Trophoblast cell (in vitro differentiated cells and primary cell): ENCODE measurements around the gene CIDEA.

Experiments used
- DNase-seq, 2 donors: peaks; one replicate each; pipeline ENCODE4 v3.0.0-alpha.2; 2016
- H2AFZ ChIP-seq: 2 replicates; pipeline ENCODE4 v1.6.1; 2013; ENCODE audit warnings: low read length, moderate library complexity, mild to moderate bottlenecking; ENCODE audit not compliant: insufficient read depth, poor library complexity
- H2AK5ac ChIP-seq: 2 replicates; pipeline ENCODE4 v1.6.1; 2013; ENCODE audit warnings: mild to moderate bottlenecking, low read length
- H2BK120ac ChIP-seq: 2 replicates; pipeline ENCODE4 v1.6.1; 2013; ENCODE audit warnings: low read length, mild to moderate bottlenecking, moderate library complexity; ENCODE audit not compliant: insufficient read depth, poor library complexity
- H2BK12ac ChIP-seq: 2 replicates; pipeline ENCODE4 v1.6.1; 2013; ENCODE audit warnings: mild to moderate bottlenecking, low read length, moderate library complexity
- H2BK5ac ChIP-seq: 2 replicates; pipeline ENCODE4 v1.6.1; 2013; ENCODE audit warnings: low read length, low read depth, moderate library complexity, mild to moderate bottlenecking; ENCODE audit not compliant: poor library complexity
- H3K14ac ChIP-seq: 2 replicates; pipeline ENCODE4 v1.6.1; 2013; ENCODE audit warnings: mild to moderate bottlenecking, low read length
- H3K18ac ChIP-seq: 2 replicates; pipeline ENCODE4 v1.6.1; 2013; ENCODE audit warnings: mild to moderate bottlenecking, low read length
- H3K23ac ChIP-seq: 2 replicates; pipeline ENCODE4 v1.6.1; 2013; ENCODE audit warnings: low read length
- H3K27ac ChIP-seq: 2 replicates; pipeline ENCODE4 v1.5.1; 2013; ENCODE audit warnings: low read depth, mild to moderate bottlenecking, inconsistent platforms, low read length, moderate library complexity
- H3K27me3 ChIP-seq: 2 replicates; pipeline ENCODE4 v1.6.1; 2013; ENCODE audit warnings: inconsistent platforms, mild to moderate bottlenecking, low read length, moderate library complexity; ENCODE audit not compliant: insufficient read depth
- H3K36me3 ChIP-seq, 2 experiments: 1 replicate in 1 of 2; 2 replicates in 1 of 2; pipeline ENCODE4 v1.6.1; 2013; ENCODE audit warnings: low read length in 2 of 2, mild to moderate bottlenecking in 2 of 2, moderate library complexity in 1 of 2; ENCODE audit not compliant: insufficient read depth in 2 of 2, control insufficient read depth in 1 of 2
- H3K4ac ChIP-seq: 2 replicates; pipeline ENCODE4 v1.6.1; 2013; ENCODE audit warnings: low read depth, mild to moderate bottlenecking, low read length, moderate library complexity
- H3K4me1 ChIP-seq, 2 experiments: 1 replicate in 1 of 2; 2 replicates in 1 of 2; pipeline ENCODE4 v1.6.1; 2013; ENCODE audit warnings: low read length in 2 of 2, mild to moderate bottlenecking in 2 of 2, moderate library complexity in 1 of 2; ENCODE audit not compliant: insufficient read depth in 2 of 2, control insufficient read depth in 1 of 2
- H3K4me2 ChIP-seq: 2 replicates; pipeline ENCODE4 v1.6.1; 2013; ENCODE audit warnings: inconsistent platforms, mild to moderate bottlenecking, low read length, moderate library complexity
- H3K4me3 ChIP-seq: 2 replicates; pipeline ENCODE4 v1.5.1; 2013; ENCODE audit warnings: mild to moderate bottlenecking, low read depth, low read length, inconsistent platforms
- H3K79me1 ChIP-seq: one replicate; pipeline ENCODE4 v1.6.1; 2013; ENCODE audit warnings: low read length
- H3K79me2 ChIP-seq: 2 replicates; pipeline ENCODE4 v1.6.1; 2013; ENCODE audit warnings: low read length, mild to moderate bottlenecking; ENCODE audit not compliant: control insufficient read depth, insufficient read depth, poor library complexity
- H3K9ac ChIP-seq: 2 replicates; pipeline ENCODE4 v1.6.1; 2013; ENCODE audit warnings: mild to moderate bottlenecking, low read length
- H3K9me3 ChIP-seq: 2 replicates; pipeline ENCODE4 v1.6.1; 2013; ENCODE audit warnings: low read depth, mild to moderate bottlenecking, control low read depth, inconsistent platforms, low read length; ENCODE audit not compliant: insufficient read depth
- H4K12ac ChIP-seq: 2 replicates; pipeline ENCODE4 v1.6.1; 2013; ENCODE audit warnings: low read depth, mild to moderate bottlenecking, low read length, moderate library complexity
- H4K8ac ChIP-seq: 2 replicates; pipeline ENCODE4 v1.6.1; 2013; ENCODE audit warnings: low read depth, mild to moderate bottlenecking, low read length, moderate library complexity
- H4K91ac ChIP-seq: one replicate; pipeline ENCODE4 v1.6.1; 2013; ENCODE audit warnings: low read depth, mild to moderate bottlenecking, low read length, moderate library complexity
- WGBS: extraction: QIAGEN DNeasy Blood & Tissue Kit; methylation state at CpG from one replicate; pipeline ENCODE4 v1.1.7; 2013; ENCODE audit warnings: missing lambda C conversion rate; ENCODE audit not compliant: insufficient read length, insufficient coverage; ENCODE audit errors: extremely low coverage; 5-methylcytosine and 5-hydroxymethylcytosine counted together

Gene CIDEA

DNA sequence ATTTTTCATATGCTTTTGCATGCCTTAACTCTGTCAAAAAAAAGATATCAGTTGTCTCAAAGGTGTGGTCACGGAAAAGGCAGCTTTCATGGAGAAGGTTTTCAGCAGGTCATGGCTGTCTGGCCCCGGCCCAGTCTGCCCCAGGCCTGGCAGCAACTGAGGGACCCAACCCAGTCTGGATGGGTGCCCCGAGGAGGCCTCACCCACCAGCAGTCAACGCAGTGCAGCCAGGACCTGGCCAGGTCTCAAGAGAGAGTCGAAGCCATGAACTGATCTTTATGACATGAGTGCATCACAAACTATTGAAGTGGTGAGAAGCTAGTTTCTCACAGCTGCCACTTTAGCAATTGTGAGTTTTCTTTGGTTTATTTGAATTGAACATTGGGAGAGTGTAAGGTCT is 61.8 kb downstream of the CIDEA start:
- Histone ChIP-seq H2BK120ac (no peak overlapping the region), H4K8ac (no peak overlapping the region), H3K36me3 (peaks cover 37 to 53% of the 10 kb centered on the region in 2 experiments), H3K4ac (no peak overlapping the region), H3K23ac (no peak overlapping the region), H2AK5ac (no peak overlapping the region), H3K14ac (no peak overlapping the region), H3K18ac (no peak overlapping the region), H2BK5ac (no peak overlapping the region), H3K4me3 (no peak overlapping the region), H3K79me2 (no peaks in the 10 kb centered on the region), H3K4me1 (no peaks in the 10 kb centered on the region), H3K9ac (no peak overlapping the region), H2AFZ (no peak overlapping the region), H3K27ac (no peak overlapping the region), H3K27me3 (no peaks in the 10 kb centered on the region), H2BK12ac (no peak overlapping the region), H3K79me1 (no peaks in the 10 kb centered on the region), H3K4me2 (no peak overlapping the region), H4K91ac (no peak overlapping the region), H3K9me3 (no peaks in the 10 kb centered on the region), H4K12ac (no peak overlapping the region)
- DNase-seq, result no peak
- no CpG with 5 or more reads among the region's 5 CpGs for WGBS

DNA sequence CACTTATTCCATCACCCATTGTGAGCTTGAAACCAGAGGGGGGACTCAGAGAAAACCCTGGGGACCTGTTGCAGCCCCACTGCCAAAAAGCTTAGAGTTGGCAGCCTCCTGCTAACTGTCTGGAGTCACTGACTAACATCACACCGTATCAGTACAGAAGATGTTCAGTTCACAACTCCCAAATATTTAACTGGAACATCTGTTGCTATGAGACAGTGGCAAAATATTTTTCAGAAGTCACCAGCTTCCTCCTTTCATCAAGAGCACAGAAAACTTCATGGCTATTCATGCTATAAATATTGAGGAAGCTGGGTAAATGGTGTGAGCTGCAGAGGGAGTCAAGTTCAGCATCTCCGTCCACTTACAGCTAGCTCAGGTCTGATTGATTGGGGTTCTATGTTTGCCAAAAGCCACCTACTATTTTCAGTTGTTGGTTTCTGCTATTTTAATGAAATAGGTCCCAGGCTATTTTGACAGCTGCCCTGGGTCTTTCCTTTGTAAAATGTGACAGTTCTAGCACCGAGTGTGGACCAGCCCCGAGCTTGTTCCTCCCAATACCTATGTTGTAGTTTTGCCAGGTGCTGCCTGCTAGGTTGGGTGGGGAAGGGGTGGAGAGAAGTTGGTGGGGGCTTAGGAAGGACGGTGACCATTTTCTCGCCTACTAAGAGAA is 63.6 kb downstream of the CIDEA start:
- Histone ChIP-seq H3K79me1 (no peaks in the 10 kb centered on the region), H3K4me2 (no peak overlapping the region)
- no CpG with 5 or more reads among the region's 6 CpGs for WGBS

GRCh38 chr18:12318334-12318697 is 64.2 kb downstream of the CIDEA start:
- Histone ChIP-seq H3K4me2 (no peak overlapping the region), H2AK5ac (no peak overlapping the region), H3K23ac (no peak overlapping the region), H3K36me3 (peaks cover 36 to 56% of the 10 kb centered on the region in 2 experiments), H3K27me3 (no peaks in the 10 kb centered on the region), H2BK12ac (no peak overlapping the region), H3K14ac (no peak overlapping the region), H3K9me3 (no peaks in the 10 kb centered on the region), H2BK5ac (no peak overlapping the region), H2BK120ac (no peak overlapping the region), H4K91ac (no peak overlapping the region), H2AFZ (no peak overlapping the region), H3K27ac (no peak overlapping the region), H3K4me3 (no peak overlapping the region), H3K4ac (no peak overlapping the region), H4K8ac (no peak overlapping the region), H3K4me1 (no peaks in the 10 kb centered on the region), H4K12ac (no peak overlapping the region), H3K79me1 (no peaks in the 10 kb centered on the region), H3K9ac (no peak overlapping the region), H3K79me2 (no peaks in the 10 kb centered on the region), H3K18ac (no peak overlapping the region)
- no peak for DNase-seq
- WGBS, result no CpG with 5 or more reads among the region's 5 CpGs

More for the DNA sequence above, 63.6 kb downstream of the CIDEA start:
- Histone ChIP-seq H2BK5ac (no peak overlapping the region), H4K8ac (no peak overlapping the region), H3K27me3 (no peaks in the 10 kb centered on the region), H2AK5ac (no peak overlapping the region), H4K12ac (no peak overlapping the region), H3K23ac (no peak overlapping the region), H3K4me1 (no peaks in the 10 kb centered on the region), H3K4me3 (no peak overlapping the region), H2AFZ (no peak overlapping the region), H3K14ac (no peak overlapping the region), H2BK12ac (no peak overlapping the region), H3K79me2 (no peaks in the 10 kb centered on the region), H2BK120ac (no peak overlapping the region), H3K9ac (no peak overlapping the region), H3K4ac (no peak overlapping the region), H3K9me3 (no peaks in the 10 kb centered on the region), H3K36me3 (peaks cover 34 to 55% of the 10 kb centered on the region in 2 experiments), H3K27ac (no peak overlapping the region), H4K91ac (no peak overlapping the region), H3K18ac (no peak overlapping the region)
- peak; percentile 56 to 81 for DNase-seq

DNA sequence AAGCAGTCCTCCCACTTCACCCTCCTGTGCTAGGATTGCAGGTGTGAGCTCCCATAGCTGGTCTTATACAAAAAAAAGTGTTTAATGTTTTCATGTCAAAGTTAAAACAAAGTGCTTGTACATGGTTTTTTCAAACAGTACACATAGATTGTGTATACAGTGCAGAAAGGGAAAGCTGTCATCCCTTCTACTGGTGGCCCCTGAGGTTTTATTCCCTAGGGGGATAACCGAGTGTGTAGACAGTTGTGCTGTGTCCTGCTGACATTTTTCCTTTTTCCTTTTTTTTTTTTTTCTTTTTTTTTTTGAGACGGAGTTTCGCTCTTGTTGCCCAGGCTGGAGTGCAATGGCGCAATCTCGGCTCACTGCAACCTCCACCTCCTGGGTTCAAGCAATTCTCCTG is 64.7 kb downstream of the CIDEA start:
- Histone ChIP-seq H3K23ac (no peak overlapping the region), H3K79me2 (no peaks in the 10 kb centered on the region), H2AFZ (no peak overlapping the region), H4K91ac (no peak overlapping the region), H3K79me1 (no peaks in the 10 kb centered on the region), H3K9ac (no peak overlapping the region), H3K27me3 (no peaks in the 10 kb centered on the region), H4K12ac (no peak overlapping the region), H2AK5ac (no peak overlapping the region), H2BK120ac (no peak overlapping the region), H3K9me3 (no peaks in the 10 kb centered on the region), H3K14ac (no peak overlapping the region), H3K4me3 (no peak overlapping the region), H2BK12ac (no peak overlapping the region), H3K18ac (no peak overlapping the region), H3K4ac (no peak overlapping the region), H3K4me1 (no peaks in the 10 kb centered on the region), H3K36me3 (peaks cover 34 to 52% of the 10 kb centered on the region in 2 experiments), H3K4me2 (no peak overlapping the region), H2BK5ac (no peak overlapping the region), H3K27ac (no peak overlapping the region), H4K8ac (no peak overlapping the region)
- DNase-seq, result no peak
- no CpG with 5 or more reads among the region's 5 CpGs for WGBS
